ENCODE measurements around the gene SNAP25.

Gene SNAP25

DNA sequence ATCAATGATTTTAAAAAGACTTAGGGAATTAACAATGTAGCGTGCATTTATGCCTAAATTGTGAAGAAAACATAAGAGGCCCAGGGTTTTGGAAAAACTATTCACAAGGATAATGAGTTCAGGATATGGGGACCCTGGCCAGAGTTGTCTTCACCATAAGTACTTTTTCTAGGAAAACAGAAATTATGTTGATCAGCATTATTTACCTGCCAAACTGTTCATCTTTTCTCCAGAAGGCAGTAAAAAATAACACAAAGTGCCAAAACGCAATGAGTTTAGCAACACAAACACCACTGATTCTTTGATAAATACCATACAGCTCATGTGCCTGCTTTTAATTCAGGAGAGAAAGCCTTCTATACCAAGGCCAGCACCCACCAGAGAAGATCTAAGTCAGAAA, 43.1 kb downstream of the SNAP25 start:
- H3K4me3 ChIP-seq (ENCODE audit: low read depth, low read length): no peak overlapping the region
- TF ChIP-seq, protein P1, sequence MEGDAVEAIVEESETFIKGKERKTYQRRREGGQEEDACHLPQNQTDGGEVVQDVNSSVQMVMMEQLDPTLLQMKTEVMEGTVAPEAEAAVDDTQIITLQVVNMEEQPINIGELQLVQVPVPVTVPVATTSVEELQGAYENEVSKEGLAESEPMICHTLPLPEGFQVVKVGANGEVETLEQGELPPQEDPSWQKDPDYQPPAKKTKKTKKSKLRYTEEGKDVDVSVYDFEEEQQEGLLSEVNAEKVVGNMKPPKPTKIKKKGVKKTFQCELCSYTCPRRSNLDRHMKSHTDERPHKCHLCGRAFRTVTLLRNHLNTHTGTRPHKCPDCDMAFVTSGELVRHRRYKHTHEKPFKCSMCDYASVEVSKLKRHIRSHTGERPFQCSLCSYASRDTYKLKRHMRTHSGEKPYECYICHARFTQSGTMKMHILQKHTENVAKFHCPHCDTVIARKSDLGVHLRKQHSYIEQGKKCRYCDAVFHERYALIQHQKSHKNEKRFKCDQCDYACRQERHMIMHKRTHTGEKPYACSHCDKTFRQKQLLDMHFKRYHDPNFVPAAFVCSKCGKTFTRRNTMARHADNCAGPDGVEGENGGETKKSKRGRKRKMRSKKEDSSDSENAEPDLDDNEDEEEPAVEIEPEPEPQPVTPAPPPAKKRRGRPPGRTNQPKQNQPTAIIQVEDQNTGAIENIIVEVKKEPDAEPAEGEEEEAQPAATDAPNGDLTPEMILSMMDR (IDR thresholded peaks at IDR 0.05; ENCODE audit: low read depth, low read length, missing control alignments): no peak
- no peak for DNase-seq (ENCODE audit: low read depth)

DNA sequence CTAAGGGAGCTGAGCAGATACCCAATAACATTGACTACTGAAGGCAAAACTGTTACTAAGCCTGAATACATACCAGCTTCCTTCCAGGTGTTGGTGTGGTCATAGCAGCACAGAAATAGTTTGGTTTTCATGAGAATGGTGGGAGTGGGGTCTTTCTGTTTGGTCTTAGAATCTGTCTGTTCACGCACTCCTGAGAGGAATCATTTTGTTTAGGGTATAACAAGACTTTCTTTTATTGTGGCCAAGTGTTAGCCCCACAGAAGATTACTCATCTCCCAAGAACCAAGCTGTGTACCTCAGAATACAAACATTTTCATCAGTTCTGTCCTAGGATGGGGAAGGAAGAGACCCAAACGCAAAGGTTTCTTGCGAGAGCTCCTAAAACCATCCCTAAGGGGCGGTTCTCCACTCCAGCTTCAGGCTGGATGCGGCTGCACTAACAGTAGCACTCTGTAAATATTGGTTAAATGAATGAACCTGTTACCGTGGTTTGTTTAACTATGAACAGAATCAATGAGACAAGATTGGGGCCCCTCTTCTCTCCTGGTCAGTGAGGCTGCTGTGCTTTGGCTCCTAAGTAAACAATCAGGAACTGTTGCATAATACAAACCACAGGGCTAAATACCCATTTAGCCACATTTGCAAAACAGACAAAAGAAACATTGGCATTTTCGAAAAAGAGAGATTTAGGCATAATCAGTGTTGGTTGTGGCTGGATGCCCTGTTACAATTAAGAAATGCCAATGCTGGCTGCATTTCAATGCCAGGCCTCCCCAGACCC, 44.9 kb downstream of the SNAP25 start:
- DNase-seq (ENCODE audit: low read depth): no peak
- TF ChIP-seq, protein P1 (IDR thresholded peaks at IDR 0.05; ENCODE audit: low read depth, low read length, missing control alignments): no peak
- no peak overlapping the region for H3K4me3 ChIP-seq (ENCODE audit: low read depth, low read length)

DNA sequence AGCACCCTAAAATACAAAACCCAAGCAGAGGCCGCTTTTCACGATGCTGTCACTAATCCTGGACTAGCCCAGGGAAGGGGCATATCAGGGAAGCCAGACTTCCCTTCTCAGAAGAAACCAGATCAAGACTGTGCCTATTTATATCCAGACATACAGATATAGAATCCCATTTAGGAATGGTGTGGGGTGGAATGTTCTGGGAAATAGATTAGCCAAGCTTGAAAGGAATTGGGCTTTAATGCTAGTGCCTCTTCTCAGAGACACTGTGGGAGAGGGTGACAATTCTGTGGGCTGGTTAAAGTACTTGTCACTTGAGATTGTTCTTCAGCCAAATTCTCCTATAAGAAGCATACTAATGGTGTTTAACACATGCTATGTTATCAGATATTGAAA, 45.5 kb downstream of the SNAP25 start:
- TF ChIP-seq, protein P1 (IDR thresholded peaks at IDR 0.05; ENCODE audit: low read depth, low read length, missing control alignments): no peak
- no peak for DNase-seq (ENCODE audit: low read depth)
- H3K4me3 ChIP-seq (ENCODE audit: low read depth, low read length): no peak overlapping the region

DNA sequence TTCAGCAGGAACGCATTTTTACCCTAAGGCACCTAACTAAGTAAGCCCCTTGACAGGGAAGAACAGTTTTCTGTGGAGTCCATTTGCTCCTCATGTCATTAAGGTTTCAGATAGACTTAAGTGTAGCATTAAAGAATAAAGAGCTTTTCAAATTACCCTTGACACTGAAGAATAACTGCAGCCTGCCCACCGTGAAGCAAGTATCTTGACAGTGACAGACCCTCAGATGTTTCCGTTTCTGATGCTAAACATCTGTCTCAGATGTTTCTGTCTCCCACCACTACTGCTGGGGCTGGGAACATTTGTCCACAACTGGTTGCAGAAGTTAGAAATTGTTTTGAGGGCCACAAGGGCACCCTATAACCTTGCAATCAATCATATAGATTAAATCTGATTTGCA, 50.0 kb downstream of the SNAP25 start:
- no peak for DNase-seq (ENCODE audit: low read depth)
- H3K4me3 ChIP-seq (ENCODE audit: low read depth, low read length): no peak overlapping the region
- TF ChIP-seq, protein P1 (IDR thresholded peaks at IDR 0.05; ENCODE audit: low read depth, low read length, missing control alignments): no peak

- H3K4me3 ChIP-seq (ENCODE audit: low read depth, low read length): no peak overlapping the region
- TF ChIP-seq, protein P1 (IDR thresholded peaks at IDR 0.05; ENCODE audit: low read depth, low read length, missing control alignments): no peak
- DNase-seq (ENCODE audit: low read depth): no peak
Measured at GRCh38 chr20:10270630-10271029, 52.0 kb downstream of the SNAP25 start.

- no peak for DNase-seq (ENCODE audit: low read depth)
- H3K4me3 ChIP-seq (ENCODE audit: low read depth, low read length): no peak overlapping the region
- TF ChIP-seq, protein P1 (IDR thresholded peaks at IDR 0.05; ENCODE audit: low read depth, low read length, missing control alignments): no peak
Measured at GRCh38 chr20:10271494-10272219, 53.0 kb downstream of the SNAP25 start.

Measured in GM12864 (cell line).